K562 (cell line): ENCODE data around the gene PFKFB2. TPM values are rescaled to one million over a fixed set of nuclear protein-coding genes. Genes with fewer than 3 reads are reported as not detected.

Experiments
- ATAC-seq: fragments of 200-7000 bp; cut with Tn5 transposase; 3 replicates; pipeline ENCODE4 v1.9.1; 2020; ENCODE audit warnings: moderate library complexity
- BruUV-seq: library from RNA; stranded (reverse); fragments of 400-500 nt; replicated peaks from 2 replicates; lab custom pipeline; 2021; lab: Mats Ljungman, UMichigan
- CTCF ChIA-PET: fragments of 300-600 bp; formaldehyde crosslinking; extraction: SDS; loops from one replicate; lab custom pipeline; 2021; ENCODE audit warnings: low intra/inter-chr PET ratio; lab: Yijun Ruan, JAX
- POLR2A ChIA-PET: fragments of 300-600, 350-650 bp; sonication (Branson Sonifier 250); formaldehyde crosslinking; extraction: SDS; loops from one replicate; lab custom pipeline; 2021; ENCODE audit warnings: antibody characterized with exemption, inconsistent platforms; lab: Yijun Ruan, JAX
- DNase-seq, 4 experiments: peaks; one replicate each; pipeline versions ENCODE4 v3.0.0 to v3.0.0-alpha.2; 2011 to 2018; ENCODE audit warnings: low spot score in 3 of 4, mixed read lengths in 3 of 4; ENCODE audit errors: extremely low read depth in 1 of 4
- FAIRE-seq: peaks from 2 replicates; lab custom pipeline; 2011; peaks lifted over from hg19 to GRCh38; lab: Jason Lieb, UNC
- H2AFZ ChIP-seq: 2 replicates; pipeline ENCODE4 v1.6.0; 2011; ENCODE audit warnings: low read depth, low read length, control low read depth, inconsistent platforms
- H3K27ac ChIP-seq: fragments of 200-600 bp; 3 replicates; pipeline ENCODE4 v1.8.0; 2011; ENCODE audit warnings: low read depth, mild to moderate bottlenecking, control low read depth, inconsistent platforms, low read length, moderate library complexity, mixed read lengths; ENCODE audit errors: extremely low read depth
- H3K27me3 ChIP-seq, 2 experiments: fragments of 300-600 bp in 1 of 2; 2 replicates in 1 of 2; 3 replicates in 1 of 2; pipeline versions ENCODE4 v1.6.0 to v1.8.0; 2011; ENCODE audit warnings: inconsistent platforms in 2 of 2, low read length in 2 of 2, mild to moderate bottlenecking in 1 of 2, mixed read lengths in 1 of 2, moderate library complexity in 1 of 2; ENCODE audit not compliant: control insufficient read depth in 2 of 2, insufficient read depth in 2 of 2
- H3K36me3 ChIP-seq: fragments of 300-600 bp; 3 replicates; pipeline ENCODE4 v1.8.0; 2011; ENCODE audit warnings: mild to moderate bottlenecking, low read length, inconsistent platforms; ENCODE audit not compliant: control insufficient read depth, insufficient read depth
- H3K4me1 ChIP-seq, 2 experiments: fragments of 200-600 bp in 1 of 2; replicated peaks in 1 of 2; 2 replicates in 1 of 2; 3 replicates in 1 of 2; pipeline versions ENCODE4 v1.5.1 to v1.8.0; 2011; ENCODE audit warnings: inconsistent platforms in 2 of 2, low read length in 2 of 2, mild to moderate bottlenecking in 1 of 2, mixed read lengths in 1 of 2, moderate library complexity in 1 of 2; ENCODE audit not compliant: control insufficient read depth in 2 of 2, insufficient read depth in 2 of 2
- H3K4me2 ChIP-seq: 2 replicates; pipeline ENCODE4 v1.6.1; 2011; ENCODE audit warnings: low read length, control low read depth, inconsistent platforms, mixed read lengths; ENCODE audit not compliant: insufficient read depth
- H3K4me3 ChIP-seq: fragments of 200-600 bp; sonication (generic), shearing (Covaris generic); 2 replicates; pipeline ENCODE4 v1.5.1; 2016; ENCODE audit warnings: control low read depth, inconsistent platforms
- H3K79me2 ChIP-seq: fragments of 200-600 bp; 3 replicates; pipeline ENCODE4 v1.8.0; 2011; ENCODE audit warnings: low read length, inconsistent platforms; ENCODE audit not compliant: control insufficient read depth, insufficient read depth
- H3K9ac ChIP-seq, 2 experiments: 2 replicates each; pipeline versions ENCODE4 v1.6.0 to v1.6.1; 2011; ENCODE audit warnings: low read depth in 2 of 2, low read length in 2 of 2, control low read depth in 1 of 2, inconsistent platforms in 1 of 2, mild to moderate bottlenecking in 1 of 2, mixed read lengths in 1 of 2; ENCODE audit not compliant: insufficient read depth in 1 of 2
- H3K9me1 ChIP-seq: one replicate; pipeline ENCODE4 v1.6.0; 2011; ENCODE audit warnings: inconsistent platforms, mild to moderate bottlenecking, low read length, moderate library complexity; ENCODE audit not compliant: control insufficient read depth, insufficient read depth
- H3K9me3 ChIP-seq: replicated peaks from 2 replicates; pipeline ENCODE4 v1.5.1; 2011; ENCODE audit warnings: low read depth, low read length, inconsistent platforms; ENCODE audit not compliant: control insufficient read depth, insufficient read depth
- H4K20me1 ChIP-seq: replicated peaks from 2 replicates; pipeline ENCODE4 v1.6.1; 2011; ENCODE audit warnings: low read length, inconsistent platforms, mixed read lengths; ENCODE audit not compliant: control insufficient read depth, insufficient read depth
- CC2D1A ChIP-seq: fragments of 450-650 bp; IDR thresholded peaks from 2 replicates; pipeline ENCODE4 v1.6.1; 2017; ENCODE audit warnings: mild to moderate bottlenecking
- HMGN3 ChIP-seq: IDR thresholded peaks from 2 replicates; pipeline ENCODE4 v1.6.1; 2011; ENCODE audit warnings: borderline replicate concordance, low read depth, mild to moderate bottlenecking, mixed read lengths, low read length; ENCODE audit not compliant: insufficient read length; ENCODE audit errors: extremely low read depth
- HNRNPL ChIP-seq: fragments of 200-400 bp; formaldehyde crosslinking; IDR thresholded peaks from 2 replicates; pipeline ENCODE4 v1.6.1; 2017; ENCODE audit warnings: low read depth, mild to moderate bottlenecking, low read length
- PCBP2 ChIP-seq: fragments of 200-400 bp; formaldehyde crosslinking; IDR thresholded peaks from 2 replicates; pipeline ENCODE4 v1.6.1; 2018; ENCODE audit warnings: low read length, low read depth, mild to moderate bottlenecking, moderate library complexity; ENCODE audit not compliant: poor library complexity, severe bottlenecking
- RBM22 ChIP-seq: fragments of 200-400 bp; formaldehyde crosslinking; IDR thresholded peaks from 2 replicates; pipeline ENCODE4 v1.6.1; 2018; ENCODE audit warnings: low read length, low read depth; ENCODE audit not compliant: poor library complexity, severe bottlenecking
- RFX7 ChIP-seq: fragments of 250-450 bp; sonication (Bioruptor Pico); IDR thresholded peaks from 2 replicates; pipeline ENCODE4 v1.5.1; 2021; ENCODE audit warnings: mild to moderate bottlenecking
- SMAD1 ChIP-seq: fragments of 150-350 bp; IDR thresholded peaks from 2 replicates; pipeline ENCODE4 v1.6.1; 2014; ENCODE audit warnings: low read length, low read depth; ENCODE audit not compliant: partially characterized antibody
- THRAP3 ChIP-seq: fragments of 450-650 bp; IDR thresholded peaks from 2 replicates; pipeline ENCODE4 v1.6.1; 2016; ENCODE audit warnings: mild to moderate bottlenecking, inconsistent platforms, borderline replicate concordance
- ZFP30 ChIP-seq: fragments of 250-450 bp; sonication (Bioruptor Pico); IDR thresholded peaks from 2 replicates; pipeline ENCODE4 v1.8.0; 2022; ENCODE audit warnings: moderate library complexity, mild to moderate bottlenecking, inconsistent platforms, borderline replicate concordance
- ZNF324 ChIP-seq: fragments of 250-450 bp; sonication (Bioruptor Pico); IDR thresholded peaks from 2 replicates; pipeline ENCODE4 v1.4.0; 2020; ENCODE audit warnings: mild to moderate bottlenecking
- ZNF696 ChIP-seq: fragments of 250-450 bp; sonication (Bioruptor Pico); conservative IDR thresholded peaks from 2 replicates; pipeline ENCODE4 v1.4.0; 2020; ENCODE audit warnings: mild to moderate bottlenecking, moderate library complexity
- WGBS: fragments of 100-300 bp; shearing (Covaris generic); methylation state at CpG from one replicate; pipeline ENCODE4 v1.1.6; 2016; ENCODE audit warnings: low coverage, mixed read lengths; ENCODE audit not compliant: insufficient coverage; ENCODE audit errors: missing lambda C conversion rate; 5-methylcytosine and 5-hydroxymethylcytosine counted together
- in situ Hi-C: fragments of 300-500 bp; cut with MboI; formaldehyde crosslinking; loops from 4 replicates; pipeline ENCODE4 v1.15.0; 2018; ENCODE audit warnings: inconsistent platforms, mixed read lengths
- intact Hi-C: fragments of 100-400 bp; cut with micrococcal nuclease; formaldehyde crosslinking; loops from 2 replicates; pipeline ENCODE4 v1.14.2; 2022
- polyA plus RNA-seq, 8 experiments: library from polyadenylated mRNA; depleted of rRNA in 4 of 8; stranded (reverse) in 5 of 8; unstranded in 3 of 8; fragments of >200 nt; fragmentation: Nextera tagmentation in 2 of 8; fragmentation: Illumina TruSeq in 1 of 8; extraction: Ambion mirVana in 2 of 8; extraction: Trizol in 1 of 8; gene quantifications; 2 replicates each; pipeline versions ENCODE4 v1.2.1 to v1.2.3, GENCODE V29; 2011 to 2014; ENCODE audit warnings: inconsistent platforms in 1 of 8, missing spikeins in 1 of 8
- total RNA-seq, 7 experiments: library from RNA; depleted of rRNA in 6 of 7; stranded (reverse); fragments of >200 nt in 6 of 7; fragmentation: Illumina TruSeq in 2 of 7; extraction: Trizol in 2 of 7; gene quantifications; 2 replicates each; pipeline versions ENCODE4 v1.2.1 to v1.2.3, GENCODE V29; 2011 to 2021; ENCODE audit warnings: low replicate concordance in 1 of 7
- TF ChIP-seq, protein P1 (sequence below), 3 experiments: fragments of 200-800 bp in 1 of 3; sonication (Bioruptor generic) in 1 of 3; sonication (generic) in 1 of 3; formaldehyde crosslinking in 1 of 3; IDR thresholded peaks; 2 replicates each; pipeline versions ENCODE4 v1.6.1 to v1.8.0; 2016 to 2022; ENCODE audit warnings: mild to moderate bottlenecking in 2 of 3, missing compliant biosample characterization in 2 of 3, missing genetic modification characterization in 2 of 3, missing genetic modification reagents in 1 of 3

The PFKFB2 gene
- total and polyA plus RNA-seq, 9 of the 15 experiments (the other 6 are each of a cell fraction or from before 2014, with no cell fraction given) = 6.9 to 26.0 (median 16.4) TPM

DNA sequence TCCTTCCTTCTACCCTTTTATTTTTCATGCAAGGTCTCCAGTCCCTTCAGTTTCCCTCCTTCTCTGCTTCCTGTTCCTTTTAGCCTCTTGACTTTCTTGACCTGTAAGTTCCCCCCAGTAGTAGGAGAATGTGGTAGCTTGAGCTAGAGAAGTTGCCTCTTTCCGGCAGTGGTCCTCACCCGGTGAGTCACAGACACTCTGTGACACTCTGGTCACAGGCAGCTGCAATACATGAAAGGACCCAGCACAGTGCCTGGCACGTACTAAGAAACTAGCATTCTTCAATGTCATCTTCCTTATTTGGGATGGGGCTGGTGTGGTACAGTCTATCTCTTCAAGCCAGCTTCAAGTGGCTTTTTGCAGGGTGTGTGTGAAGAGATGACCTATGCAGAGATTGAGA lies 16.0 kb downstream of the PFKFB2 start (continued):
- TF ChIP-seq, protein P1, sequence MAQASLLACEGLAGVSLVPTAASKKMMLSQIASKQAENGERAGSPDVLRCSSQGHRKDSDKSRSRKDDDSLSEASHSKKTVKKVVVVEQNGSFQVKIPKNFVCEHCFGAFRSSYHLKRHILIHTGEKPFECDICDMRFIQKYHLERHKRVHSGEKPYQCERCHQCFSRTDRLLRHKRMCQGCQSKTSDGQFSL (CRISPR knock-in tag; IDR thresholded peaks at IDR 0.05) = no peak
- TF ChIP-seq, protein P1 (tag; IDR thresholded peaks at IDR 0.05) = no peak
- TF ChIP-seq RFX7 (CRISPR knock-in tag) (no peak), HNRNPL (no peak), PCBP2 (no peak), ZNF696 (CRISPR knock-in tag) (no peak)

DNA sequence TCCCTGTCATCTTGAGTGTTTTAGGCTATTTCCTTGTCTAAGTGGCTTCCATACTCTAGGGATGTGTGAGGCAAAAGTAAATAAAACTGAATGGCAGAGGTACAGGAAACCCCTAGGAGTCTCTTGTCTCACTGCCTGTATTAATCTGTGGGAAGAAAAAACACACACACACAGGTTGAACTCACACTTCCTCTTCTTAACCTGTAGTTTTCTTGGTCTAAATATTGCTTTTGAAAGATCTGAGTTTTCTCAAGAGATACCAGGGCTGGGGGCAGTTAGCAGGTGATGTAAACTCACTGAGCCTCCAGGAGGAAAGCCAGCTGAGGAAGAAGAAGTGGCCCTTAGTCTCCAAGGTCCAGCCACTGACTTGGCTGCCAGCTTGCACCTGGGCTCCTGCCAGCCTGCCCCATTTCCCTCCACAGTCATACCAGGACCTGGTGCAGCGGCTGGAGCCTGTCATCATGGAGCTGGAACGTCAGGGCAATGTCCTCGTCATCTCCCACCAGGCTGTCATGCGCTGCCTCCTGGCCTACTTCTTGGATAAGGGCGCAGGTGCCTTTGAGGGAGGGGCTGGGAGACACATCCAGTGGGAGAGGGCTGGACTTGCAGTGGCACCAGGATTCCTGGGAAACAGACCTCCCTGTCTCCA lies 16.9 kb downstream of the PFKFB2 start:
- ATAC-seq (no peak), DNase-seq (no peak)
- peaks cover 65% of the 10 kb centered on the region for H3K36me3 ChIP-seq
- CTCF ChIA-PET = no interaction called here
- no peak overlapping the region for H3K27ac ChIP-seq
- no peak overlapping the region for H3K4me2 ChIP-seq
- peak overlapping the region in 1 of 2 experiments; percentile 33; a peak in 1 of 4 replicates for H3K9ac ChIP-seq
- no peaks in the 10 kb centered on the region for H3K4me1 ChIP-seq
- TF ChIP-seq ZNF324 (CRISPR knock-in tag) = no peak
- no peak for TF ChIP-seq THRAP3
- no peak for TF ChIP-seq HMGN3
- no peak for TF ChIP-seq CC2D1A
- no peak for TF ChIP-seq ZFP30 (CRISPR knock-in tag)
- no peak for TF ChIP-seq RBM22
- TF ChIP-seq SMAD1 = no peak
- TF ChIP-seq, all 486 proteins: peak for 0
- no TSS peak for BruUV-seq
- in situ Hi-C loops (loop anchor here (10.0 kb wide), 1 partner anchor 135 kb away; no protein-coding TSS in a partner anchor), intact Hi-C loops (loop anchor here (10.0 kb wide), 2 partner anchors 255 to 595 kb away; partner anchors contain the start of gene IKBKE)
- no peak for FAIRE-seq
- Histone ChIP-seq H2AFZ (no peak overlapping the region), H3K27me3 (no peaks in the 10 kb centered on the region), H4K20me1 (no peaks in the 10 kb centered on the region), H3K9me3 (no peaks in the 10 kb centered on the region), H3K4me3 (no peak overlapping the region), H3K9me1 (no peaks in the 10 kb centered on the region), H3K79me2 (no peaks in the 10 kb centered on the region)
- POLR2A ChIA-PET = interaction anchor here (1.0 to 1.3 kb wide), 2 partner anchors 15 to 335 kb away, joined by 3 to 4 read pairs; no protein-coding TSS in a partner anchor
- 78% methylated on average over 5 of the region's 5 CpGs for WGBS
